OCI-LY3 (cell line): ENCODE results near the gene OCEL1.

Experiments
- H2AFZ ChIP-seq: fragments of 200-600, 300-600 bp; shearing (Covaris generic); 2 replicates; pipeline ENCODE4 v1.6.0; 2014; ENCODE audit warnings: antibody characterized with exemption, low read depth, low read length
- H3K27ac ChIP-seq: fragments of 200-600, 300-600 bp; sonication (generic); 2 replicates; pipeline ENCODE4 v1.5.1; 2014; ENCODE audit warnings: mild to moderate bottlenecking, low read length, moderate library complexity, mixed read lengths
- H3K27me3 ChIP-seq: fragments of 200-600, 300-600 bp; sonication (generic); 2 replicates; pipeline ENCODE4 v1.6.1; 2014; ENCODE audit warnings: low read depth, low read length, mixed read lengths
- H3K36me3 ChIP-seq: fragments of 200-600, 300-600 bp; sonication (generic); replicated peaks from 2 replicates; pipeline ENCODE3; 2014; ENCODE audit warnings: low read depth, low read length, mixed read lengths
- H3K4me1 ChIP-seq: fragments of 300-600, 200-600 bp; sonication (generic); 2 replicates; pipeline ENCODE4 v1.6.1; 2014; ENCODE audit warnings: low read length, mixed read lengths
- H3K4me2 ChIP-seq: fragments of 200-600, 300-600 bp; sonication (generic); 2 replicates; pipeline ENCODE4 v1.6.1; 2014; ENCODE audit warnings: low read length, mixed read lengths
- H3K4me3 ChIP-seq: fragments of 300-600, 200-600 bp; sonication (generic); 2 replicates; pipeline ENCODE4 v1.5.1; 2014; ENCODE audit warnings: antibody characterized with exemption, mild to moderate bottlenecking, low read length, moderate library complexity
- H3K79me2 ChIP-seq: fragments of 300-600, 200-600 bp; shearing (Covaris generic); 2 replicates; pipeline ENCODE4 v1.6.1; 2014; ENCODE audit warnings: mild to moderate bottlenecking, low read length, mixed read lengths
- H3K9ac ChIP-seq: fragments of 300-600, 200-600 bp; shearing (Covaris generic); 2 replicates; pipeline ENCODE4 v1.6.0; 2014; ENCODE audit warnings: mild to moderate bottlenecking, low read length, moderate library complexity
- H3K9me3 ChIP-seq: fragments of 200-600, 300-600 bp; shearing (Covaris generic); 2 replicates; pipeline ENCODE4 v1.6.1; 2014; ENCODE audit warnings: low read length, mixed read lengths; ENCODE audit not compliant: insufficient read depth
- H4K20me1 ChIP-seq: fragments of 200-600, 300-600 bp; sonication (generic); 2 replicates; pipeline ENCODE4 v1.6.1; 2016; ENCODE audit warnings: low read length, mixed read lengths; ENCODE audit not compliant: insufficient read depth
- CTCF ChIP-seq: fragments of 200-600, 300-600 bp; sonication (generic); IDR thresholded peaks from 2 replicates; pipeline ENCODE4 v1.5.1; 2014; ENCODE audit warnings: antibody characterized with exemption, low read length, low read depth
- EZH2phosphoT487 ChIP-seq: fragments of 200-600 bp; shearing (Covaris generic); IDR thresholded peaks from 2 replicates; pipeline ENCODE4 v1.6.1; 2018; ENCODE audit warnings: antibody characterized with exemption, mixed run types, low read depth

The OCEL1 gene

GRCh38 chr19:17240826-17241399 is 14.9 kb downstream of the OCEL1 start:
- no peak overlapping the region for H3K27ac ChIP-seq
- H3K36me3 ChIP-seq: peaks cover 3% of the 10 kb centered on the region
- H3K4me2 ChIP-seq: no peak overlapping the region
- H3K9me3 ChIP-seq: no peaks in the 10 kb centered on the region
- H3K27me3 ChIP-seq: no peaks in the 10 kb centered on the region
- no peak overlapping the region for H3K4me3 ChIP-seq
- H2AFZ ChIP-seq: no peak overlapping the region
- H3K9ac ChIP-seq: no peak overlapping the region
- no peak for TF ChIP-seq EZH2phosphoT487
- no peak for TF ChIP-seq CTCF
- H4K20me1 ChIP-seq: peaks cover 16% of the 10 kb centered on the region; the same call in 1 of the 2 replicates
- peaks cover 27% of the 10 kb centered on the region; the same call in 1 of the 2 replicates for H3K79me2 ChIP-seq
- peaks cover 14% of the 10 kb centered on the region; the same call in 1 of the 2 replicates for H3K4me1 ChIP-seq

GRCh38 chr19:17242431-17243208 is 16.6 kb downstream of the OCEL1 start:
- Histone ChIP-seq H3K36me3 (peaks cover 3% of the 10 kb centered on the region), H2AFZ (no peak overlapping the region), H3K9me3 (no peaks in the 10 kb centered on the region), H4K20me1 (peaks cover 16% of the 10 kb centered on the region; the same call in 1 of the 2 replicates), H3K4me1 (peaks cover 18% of the 10 kb centered on the region), H3K27ac (no peak overlapping the region), H3K79me2 (peaks cover 27% of the 10 kb centered on the region; the same call in 1 of the 2 replicates), H3K4me2 (no peak overlapping the region), H3K27me3 (peaks cover 4% of the 10 kb centered on the region; the same call in 1 of the 2 replicates), H3K9ac (no peak overlapping the region), H3K4me3 (no peak overlapping the region)
- TF ChIP-seq CTCF: no peak
- no peak for TF ChIP-seq EZH2phosphoT487

GRCh38 chr19:17243211-17243829 is 17.3 kb downstream of the OCEL1 start:
- H2AFZ ChIP-seq: no peak overlapping the region
- H3K36me3 ChIP-seq: no peaks in the 10 kb centered on the region
- H3K9me3 ChIP-seq: no peaks in the 10 kb centered on the region
- peaks cover 16% of the 10 kb centered on the region; the same call in 1 of the 2 replicates for H4K20me1 ChIP-seq
- TF ChIP-seq CTCF (no peak), EZH2phosphoT487 (no peak)
- peak overlapping the region; percentile 89 for H3K4me3 ChIP-seq
- peaks cover 4% of the 10 kb centered on the region; the same call in 1 of the 2 replicates for H3K27me3 ChIP-seq
- no peak overlapping the region for H3K27ac ChIP-seq
- peak overlapping the region; percentile 85 for H3K4me2 ChIP-seq
- peaks cover 18% of the 10 kb centered on the region for H3K4me1 ChIP-seq
- peaks cover 27% of the 10 kb centered on the region; the same call in 1 of the 2 replicates for H3K79me2 ChIP-seq
- peak overlapping the region; percentile 75; the same call in 1 of the 2 replicates for H3K9ac ChIP-seq
